VCaP (cell line): ENCODE data around the gene SLC8A3.

Source experiments
- H3K27ac ChIP-seq: fragments of 450-650 bp; 2 replicates; pipeline ENCODE4 v1.5.1; 2017
- TF ChIP-seq, protein P1 (sequence below): fragments of 450-650 bp; conservative IDR thresholded peaks from 2 replicates; pipeline ENCODE4 v1.5.1; 2017; ENCODE audit warnings: mild to moderate bottlenecking, moderate library complexity

The SLC8A3 gene

DNA sequence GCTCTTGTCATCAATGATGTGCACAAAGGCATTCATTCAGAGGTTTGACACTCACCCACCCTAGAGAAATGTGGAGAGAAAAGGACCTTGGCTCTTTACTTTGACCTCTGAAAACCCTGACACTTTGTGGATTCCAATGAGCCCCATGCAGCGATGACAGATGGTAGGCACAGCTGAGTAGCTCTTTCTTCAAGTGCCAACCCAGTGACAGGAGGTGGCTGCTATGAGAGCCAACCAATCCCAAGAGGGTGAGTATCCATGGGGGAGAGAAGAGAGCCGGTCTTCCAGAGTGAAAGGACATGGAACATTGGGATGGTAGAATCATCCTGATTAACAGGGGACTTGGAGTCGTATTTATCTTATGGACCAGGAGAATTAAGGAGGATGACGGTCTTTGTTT, 17.8 kb downstream of the SLC8A3 start:
- TF ChIP-seq, protein P1, sequence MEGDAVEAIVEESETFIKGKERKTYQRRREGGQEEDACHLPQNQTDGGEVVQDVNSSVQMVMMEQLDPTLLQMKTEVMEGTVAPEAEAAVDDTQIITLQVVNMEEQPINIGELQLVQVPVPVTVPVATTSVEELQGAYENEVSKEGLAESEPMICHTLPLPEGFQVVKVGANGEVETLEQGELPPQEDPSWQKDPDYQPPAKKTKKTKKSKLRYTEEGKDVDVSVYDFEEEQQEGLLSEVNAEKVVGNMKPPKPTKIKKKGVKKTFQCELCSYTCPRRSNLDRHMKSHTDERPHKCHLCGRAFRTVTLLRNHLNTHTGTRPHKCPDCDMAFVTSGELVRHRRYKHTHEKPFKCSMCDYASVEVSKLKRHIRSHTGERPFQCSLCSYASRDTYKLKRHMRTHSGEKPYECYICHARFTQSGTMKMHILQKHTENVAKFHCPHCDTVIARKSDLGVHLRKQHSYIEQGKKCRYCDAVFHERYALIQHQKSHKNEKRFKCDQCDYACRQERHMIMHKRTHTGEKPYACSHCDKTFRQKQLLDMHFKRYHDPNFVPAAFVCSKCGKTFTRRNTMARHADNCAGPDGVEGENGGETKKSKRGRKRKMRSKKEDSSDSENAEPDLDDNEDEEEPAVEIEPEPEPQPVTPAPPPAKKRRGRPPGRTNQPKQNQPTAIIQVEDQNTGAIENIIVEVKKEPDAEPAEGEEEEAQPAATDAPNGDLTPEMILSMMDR: no peak

DNA sequence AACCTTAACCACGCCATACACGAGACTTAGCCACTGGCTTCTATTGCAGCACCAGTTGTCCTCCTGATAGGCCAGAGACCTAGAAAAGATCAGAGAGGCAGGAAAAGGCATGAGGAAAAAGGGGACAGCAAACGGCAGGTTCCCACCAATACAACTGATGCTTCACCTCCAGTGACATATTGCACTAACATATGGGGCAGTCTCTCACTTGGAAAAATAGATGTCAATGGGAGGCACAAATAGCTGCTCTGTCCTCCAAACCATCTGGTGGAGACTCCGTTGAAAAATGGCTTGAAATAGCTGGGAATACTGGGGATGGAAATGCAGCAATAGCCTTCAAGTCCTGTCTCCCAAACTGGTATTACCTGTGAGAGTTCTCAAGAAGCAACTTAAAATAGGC, 20.3 kb downstream of the SLC8A3 start:
- no peak overlapping the region for H3K27ac ChIP-seq
- TF ChIP-seq, protein P1: no peak

More for the DNA sequence above, 17.8 kb downstream of the SLC8A3 start:
- no peak overlapping the region for H3K27ac ChIP-seq

DNA sequence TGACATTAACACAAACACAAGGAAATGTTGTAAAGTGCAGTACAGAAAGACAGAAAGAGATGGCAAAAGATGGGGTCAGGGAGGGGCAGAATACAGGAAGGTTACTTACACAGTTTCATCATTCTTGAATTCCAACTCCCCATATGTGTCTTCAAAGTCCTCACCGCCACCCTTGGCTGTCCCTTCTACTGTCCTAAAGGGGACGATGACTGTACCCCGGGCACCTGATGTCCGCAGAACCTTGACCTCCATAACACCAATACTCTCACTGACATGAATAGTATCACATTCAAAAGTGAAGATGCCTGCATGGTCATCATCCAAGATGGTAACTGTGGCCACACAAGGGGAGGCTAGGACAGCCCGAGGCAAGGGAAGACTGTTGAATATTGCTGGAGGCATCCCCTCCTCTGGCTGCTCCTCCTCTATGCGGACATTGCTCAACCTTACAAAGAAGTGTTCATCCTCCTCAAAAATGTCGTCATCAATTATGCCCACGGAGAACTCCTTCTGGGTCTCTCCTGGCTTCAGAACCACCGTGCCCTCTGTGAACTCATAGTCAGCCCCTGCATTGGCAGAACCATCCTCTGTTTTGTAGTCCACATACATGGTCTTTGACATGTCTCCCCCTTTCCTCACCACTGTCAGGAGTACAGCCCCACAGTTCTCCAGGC, 22.1 kb downstream of the SLC8A3 start:
- no peak overlapping the region for H3K27ac ChIP-seq
- TF ChIP-seq, protein P1: no peak

DNA sequence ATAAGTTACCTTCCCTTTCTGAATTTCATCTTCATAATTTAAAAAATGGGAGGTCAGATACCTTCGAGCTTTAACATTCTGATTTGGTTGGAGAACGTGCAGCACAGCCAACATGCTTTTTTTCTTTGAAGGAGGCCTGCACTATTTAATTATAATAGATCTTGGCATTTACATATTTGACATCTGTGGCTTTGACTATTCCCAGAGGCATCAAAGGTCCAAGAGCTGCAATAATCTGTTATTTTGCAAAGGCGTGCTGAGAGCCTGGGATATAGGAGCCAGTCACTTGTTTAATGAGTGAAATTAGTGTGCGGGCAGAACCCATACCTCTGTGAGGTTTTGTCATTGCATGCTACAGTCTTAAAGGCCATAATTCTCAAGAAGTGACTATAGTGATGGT, 26.4 kb downstream of the SLC8A3 start:
- TF ChIP-seq, protein P1: no peak
- no peak overlapping the region for H3K27ac ChIP-seq

DNA sequence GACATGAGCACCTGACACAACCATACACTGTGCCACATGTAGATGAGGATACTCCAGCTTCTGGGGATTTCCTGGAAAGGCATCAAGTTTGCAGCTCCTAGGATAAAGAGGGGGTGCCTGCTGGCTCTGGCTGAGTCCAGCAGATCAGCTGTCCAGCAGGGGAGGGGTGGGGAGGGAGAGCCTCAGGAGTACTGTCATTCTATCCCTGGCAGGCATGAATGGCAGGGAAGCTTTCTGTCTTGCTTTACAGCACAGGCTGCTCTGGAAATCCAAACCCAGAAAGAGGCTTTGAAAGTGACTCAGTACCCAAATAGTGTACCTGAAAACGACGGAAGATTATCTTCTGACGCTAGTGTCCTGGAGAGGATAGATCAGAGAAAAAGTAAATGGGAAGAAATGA, 32.2 kb downstream of the SLC8A3 start:
- TF ChIP-seq, protein P1: no peak
- no peak overlapping the region for H3K27ac ChIP-seq

DNA sequence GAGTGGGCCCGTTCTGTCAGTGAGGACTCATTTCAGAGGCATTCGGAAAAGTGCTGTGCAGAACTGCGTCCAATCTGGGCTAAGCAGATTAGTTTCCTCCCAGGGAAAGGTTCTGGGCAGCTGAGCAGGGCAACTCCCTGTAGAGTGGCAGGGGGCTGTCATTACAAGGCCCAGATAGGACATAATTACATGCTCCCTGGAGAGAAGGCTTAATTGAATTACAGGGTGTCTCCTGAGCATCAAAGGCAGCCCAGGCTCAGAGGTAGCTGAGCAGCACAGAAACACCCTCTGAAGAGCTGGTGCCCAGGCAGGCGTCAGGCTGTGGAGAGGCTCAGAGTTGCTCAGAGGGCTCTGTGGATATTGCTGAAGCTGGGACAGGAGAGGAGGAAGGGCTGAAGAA, 36.0 kb downstream of the SLC8A3 start:
- no peak overlapping the region for H3K27ac ChIP-seq
- TF ChIP-seq, protein P1: no peak

DNA sequence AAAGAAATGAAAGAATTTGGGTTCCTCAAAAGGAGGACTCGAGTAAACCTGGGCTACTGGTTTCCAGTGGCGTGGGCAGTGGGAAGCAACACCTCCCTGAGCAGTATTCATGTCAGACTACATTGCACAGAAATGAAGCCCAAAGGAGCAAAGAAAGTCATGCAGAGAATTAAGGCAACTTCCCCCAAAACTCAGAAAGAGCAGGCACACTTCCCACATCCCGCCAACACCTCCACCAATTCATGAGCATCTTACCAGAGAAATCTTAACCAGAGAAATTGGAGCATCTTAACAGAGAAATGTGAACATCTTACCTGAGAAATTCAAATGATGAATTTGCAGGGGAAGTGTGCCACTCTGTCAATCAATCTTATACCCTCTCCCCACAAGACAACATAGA, 36.7 kb downstream of the SLC8A3 start:
- H3K27ac ChIP-seq: no peak overlapping the region
- TF ChIP-seq, protein P1: no peak
